HepG2 (cell line): ENCODE measurements around the gene MYO18B.

Experiments used
- GATAD1 ChIP-seq: IDR thresholded peaks from 2 replicates; pipeline ENCODE4 v1.6.1; 2016; ENCODE audit warnings: missing genetic modification reagents, missing compliant biosample characterization
- HCFC1 ChIP-seq: fragments of 150-350 bp; IDR thresholded peaks from 2 replicates; pipeline ENCODE4 v1.6.1; 2014; ENCODE audit warnings: low read depth, low read length
- MYC ChIP-seq: sonication (generic); formaldehyde crosslinking; IDR thresholded peaks from 2 replicates; pipeline ENCODE4 v1.9.0; 2021; ENCODE audit warnings: missing genetic modification reagents, borderline replicate concordance
- NFE2 ChIP-seq: sonication (generic); formaldehyde crosslinking; IDR thresholded peaks from 2 replicates; pipeline ENCODE4 v1.4.0; 2020; ENCODE audit warnings: missing genetic modification reagents
- SALL2 ChIP-seq: sonication (generic); formaldehyde crosslinking; IDR thresholded peaks from 2 replicates; pipeline ENCODE4 v1.8.1; 2023; ENCODE audit warnings: mild to moderate bottlenecking, missing genetic modification reagents, inconsistent platforms
- SMC3 ChIP-seq: IDR thresholded peaks from 2 replicates; pipeline ENCODE4 v1.6.1; 2011; ENCODE audit warnings: low read length, improper control_type of control experiment
- SP2 ChIP-seq: sonication (generic); formaldehyde crosslinking; IDR thresholded peaks from 2 replicates; pipeline ENCODE4 v1.5.1; 2020; ENCODE audit warnings: mild to moderate bottlenecking, missing genetic modification reagents
- ZNF549 ChIP-seq: sonication (generic); formaldehyde crosslinking; IDR thresholded peaks from 2 replicates; pipeline ENCODE4 v1.5.0; 2020; ENCODE audit warnings: missing genetic modification reagents
- TF ChIP-seq, protein P1 (sequence below): sonication (generic); formaldehyde crosslinking; IDR thresholded peaks from 2 replicates; pipeline ENCODE4 v1.5.0; 2020; ENCODE audit warnings: mild to moderate bottlenecking, missing genetic modification reagents, moderate library complexity

DNA sequence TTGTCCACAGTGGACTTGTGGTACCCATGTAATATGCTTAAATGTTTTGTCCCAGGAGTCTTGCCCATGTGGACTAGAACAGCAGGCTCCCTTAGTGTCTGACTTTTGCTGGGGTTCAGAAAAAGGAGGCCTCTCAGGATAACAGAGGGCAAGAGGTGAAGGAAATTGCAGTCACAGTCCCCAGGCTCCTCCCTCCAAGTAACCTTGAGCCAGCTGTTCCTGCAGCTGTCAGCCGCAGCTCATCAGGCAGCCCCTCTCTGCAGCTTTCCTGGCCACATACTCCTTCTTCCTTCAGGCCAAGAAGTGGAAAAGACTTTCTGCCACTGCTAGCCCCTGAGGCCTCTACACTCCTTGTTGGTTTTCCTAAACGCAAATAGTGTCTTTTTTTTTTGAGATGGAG, 6.3 kb upstream of the MYO18B start:
- no peak for TF ChIP-seq SP2 (CRISPR knock-in tag)
- TF ChIP-seq SALL2, result no peak
- no peak for TF ChIP-seq ZNF549
- no peak for TF ChIP-seq SMC3
- TF ChIP-seq, protein P1, sequence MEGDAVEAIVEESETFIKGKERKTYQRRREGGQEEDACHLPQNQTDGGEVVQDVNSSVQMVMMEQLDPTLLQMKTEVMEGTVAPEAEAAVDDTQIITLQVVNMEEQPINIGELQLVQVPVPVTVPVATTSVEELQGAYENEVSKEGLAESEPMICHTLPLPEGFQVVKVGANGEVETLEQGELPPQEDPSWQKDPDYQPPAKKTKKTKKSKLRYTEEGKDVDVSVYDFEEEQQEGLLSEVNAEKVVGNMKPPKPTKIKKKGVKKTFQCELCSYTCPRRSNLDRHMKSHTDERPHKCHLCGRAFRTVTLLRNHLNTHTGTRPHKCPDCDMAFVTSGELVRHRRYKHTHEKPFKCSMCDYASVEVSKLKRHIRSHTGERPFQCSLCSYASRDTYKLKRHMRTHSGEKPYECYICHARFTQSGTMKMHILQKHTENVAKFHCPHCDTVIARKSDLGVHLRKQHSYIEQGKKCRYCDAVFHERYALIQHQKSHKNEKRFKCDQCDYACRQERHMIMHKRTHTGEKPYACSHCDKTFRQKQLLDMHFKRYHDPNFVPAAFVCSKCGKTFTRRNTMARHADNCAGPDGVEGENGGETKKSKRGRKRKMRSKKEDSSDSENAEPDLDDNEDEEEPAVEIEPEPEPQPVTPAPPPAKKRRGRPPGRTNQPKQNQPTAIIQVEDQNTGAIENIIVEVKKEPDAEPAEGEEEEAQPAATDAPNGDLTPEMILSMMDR, result no peak
- no peak for TF ChIP-seq HCFC1
- TF ChIP-seq GATAD1 (CRISPR knock-in tag), result no peak
- TF ChIP-seq MYC (CRISPR knock-in tag), result no peak
- TF ChIP-seq NFE2, result no peak
